Stimulated activated naive CD8-positive, alpha-beta T cell treated with anti-CD3 and anti-CD28 coated beads, Interleukin-15, Interleukin-2, amounts not matched to agents 100 U/mL and 50 U/mL, for 24 hours (primary cell): ENCODE results near the gene MSMP.

Source experiments
- ATAC-seq: fragments of 150-1000 bp; cut with Tn5 transposase; one replicate; pipeline ENCODE4 v1.10.0; 2021
- DNase-seq: peaks from one replicate; pipeline ENCODE4 v3.0.0; 2021

Gene MSMP

DNA sequence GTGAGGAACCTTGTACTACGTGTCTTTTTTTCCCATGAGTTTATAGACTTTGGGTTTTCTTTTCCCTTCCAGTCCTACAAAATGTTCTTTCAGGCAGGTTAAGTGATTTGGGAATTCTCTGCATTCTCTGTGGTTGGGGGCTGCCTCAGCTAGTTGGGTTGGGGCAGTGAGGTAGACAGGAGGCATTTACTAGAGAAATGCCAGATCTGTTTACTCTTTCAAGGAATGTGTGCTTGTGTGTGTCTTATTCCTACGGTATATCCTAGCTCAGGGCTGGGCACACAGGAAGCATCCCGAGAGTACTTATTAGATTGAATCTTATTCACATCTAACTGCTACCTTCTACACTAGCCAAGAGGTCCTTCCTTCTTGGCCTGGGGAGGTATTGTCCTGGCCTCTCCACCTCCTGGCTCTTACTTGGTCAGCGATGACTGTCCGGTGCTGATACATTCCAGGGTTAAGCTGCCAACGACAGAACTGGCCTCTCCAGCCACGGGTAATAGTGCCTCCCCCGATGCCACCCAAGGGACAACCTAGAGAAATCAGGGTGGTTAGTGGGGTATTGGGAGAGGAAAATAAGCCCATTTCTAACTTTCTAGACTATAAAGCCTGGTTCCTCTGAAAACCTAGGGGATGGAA, 10.1 kb downstream of the MSMP start:
- no peak for DNase-seq
- no peak for ATAC-seq

DNA sequence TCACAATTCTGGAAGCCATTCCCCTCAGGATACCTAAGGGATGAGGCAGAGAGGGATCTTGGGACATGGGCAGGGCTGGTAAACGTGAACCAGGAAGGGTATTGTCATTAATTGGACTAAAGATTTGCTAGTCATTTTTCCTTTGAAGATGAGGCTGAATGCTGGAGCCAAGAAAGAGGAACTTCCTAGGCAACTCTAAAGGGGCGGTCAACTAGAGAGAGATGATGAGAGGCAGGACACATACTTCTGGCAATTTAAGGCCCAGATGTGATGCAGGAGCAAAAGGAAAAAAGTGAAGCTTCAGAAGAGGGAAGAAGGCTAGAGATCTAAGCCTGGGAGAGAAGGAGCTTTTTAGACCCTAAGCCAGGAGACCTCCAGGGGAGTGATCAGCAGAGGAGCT, 10.6 kb downstream of the MSMP start:
- DNase-seq, result no peak
- no peak for ATAC-seq

DNA sequence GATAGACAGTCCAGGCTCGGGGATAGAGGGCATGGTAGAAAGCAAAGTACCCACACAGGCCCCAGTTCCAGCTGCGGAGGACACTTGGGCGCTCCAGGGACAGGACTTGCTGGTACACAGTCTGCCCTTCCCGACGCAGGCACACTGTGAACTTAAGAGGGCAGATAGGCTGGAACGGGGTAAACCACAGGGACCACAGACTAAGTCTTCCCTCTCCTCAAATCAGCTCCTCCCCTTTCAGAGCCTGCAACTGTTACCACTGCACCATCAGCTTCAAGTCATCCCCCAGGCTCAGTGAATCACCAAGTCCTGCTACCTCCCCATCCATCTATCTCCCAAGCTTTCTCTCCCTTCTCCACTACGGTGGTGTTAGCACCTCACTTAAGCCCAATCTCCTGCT, 12.3 kb downstream of the MSMP start:
- no peak for DNase-seq
- ATAC-seq, result peak; percentile 50

DNA sequence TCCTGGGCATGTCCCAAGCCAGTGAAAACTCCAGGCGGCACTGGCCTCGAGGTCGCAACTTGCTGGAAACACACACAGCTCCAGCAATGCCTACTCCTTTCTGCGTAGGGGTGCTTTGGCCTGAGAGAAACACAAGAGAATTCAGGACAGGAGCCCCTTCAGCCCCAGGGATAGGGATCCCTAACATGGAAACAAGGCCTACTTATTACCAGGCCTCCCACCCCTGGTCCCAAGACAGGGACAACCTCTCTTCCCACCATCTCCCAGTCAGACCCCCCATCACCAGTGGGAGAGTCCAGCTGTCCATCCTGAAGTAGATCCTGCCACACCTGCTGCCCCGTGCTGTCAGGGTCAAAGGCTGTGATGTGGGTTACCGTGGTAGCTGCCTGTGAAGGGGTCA, 13.8 kb downstream of the MSMP start:
- no peak for DNase-seq
- ATAC-seq, result no peak

DNA sequence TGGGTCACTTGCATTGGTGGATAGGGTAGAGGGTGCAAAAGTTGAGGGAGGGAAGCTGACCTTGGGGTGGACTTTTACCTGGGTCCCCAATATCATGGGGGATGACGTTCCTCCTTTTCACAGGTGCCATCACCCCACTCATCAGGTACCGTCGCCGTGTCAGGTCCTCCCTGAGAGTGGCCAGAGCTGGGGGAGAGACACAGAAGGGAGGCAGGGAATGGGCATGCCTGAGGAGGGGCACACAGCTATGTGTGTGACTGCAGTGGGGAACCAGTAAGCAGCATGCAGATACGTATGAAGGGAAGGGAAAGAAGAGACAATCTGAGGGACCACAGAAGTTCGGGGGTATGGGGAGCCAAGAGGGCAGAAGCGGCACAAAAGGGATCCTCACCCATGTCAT, 15.2 kb downstream of the MSMP start:
- no peak for DNase-seq
- ATAC-seq, result no peak

DNA sequence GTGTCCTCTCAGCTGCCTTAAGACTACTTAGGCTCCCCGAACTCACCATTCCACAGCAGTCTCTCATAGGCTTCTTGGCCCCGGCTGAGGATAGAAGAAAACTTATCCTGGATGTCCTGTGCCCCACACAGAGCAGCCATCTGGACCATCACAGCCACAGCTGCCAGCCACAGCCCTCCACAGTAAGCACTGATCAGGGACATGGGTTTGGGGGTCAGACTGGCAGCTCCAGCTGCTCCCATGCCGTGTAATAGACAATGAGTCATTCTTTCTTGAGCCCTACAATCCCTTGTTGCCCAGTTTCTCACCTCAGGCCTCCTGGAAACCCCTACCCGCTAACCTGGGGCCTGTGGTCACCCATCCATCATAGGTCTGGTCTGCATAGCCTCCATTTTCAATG, 15.9 kb downstream of the MSMP start:
- ATAC-seq (no peak), DNase-seq (no peak)

DNA sequence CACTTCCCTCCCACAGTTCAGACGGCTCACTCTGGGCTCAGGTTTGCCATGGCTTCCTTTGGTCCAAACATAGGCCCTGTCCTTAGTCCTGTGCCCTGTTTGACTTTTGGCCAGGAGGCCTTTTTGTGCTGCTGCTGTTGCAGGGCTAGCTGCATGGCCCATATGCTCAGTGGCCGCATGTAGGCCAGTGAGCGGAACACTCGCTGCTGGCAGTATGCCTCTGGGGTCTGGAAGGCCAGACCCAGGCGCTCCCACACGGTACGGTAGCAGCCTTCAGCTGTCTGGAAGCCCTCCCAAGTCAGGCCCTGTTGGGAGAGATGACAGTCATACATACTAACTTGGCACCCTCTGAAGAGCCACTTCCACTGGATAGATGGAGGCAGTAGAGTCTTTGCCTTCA, 16.9 kb downstream of the MSMP start:
- no peak for ATAC-seq
- no peak for DNase-seq

DNA sequence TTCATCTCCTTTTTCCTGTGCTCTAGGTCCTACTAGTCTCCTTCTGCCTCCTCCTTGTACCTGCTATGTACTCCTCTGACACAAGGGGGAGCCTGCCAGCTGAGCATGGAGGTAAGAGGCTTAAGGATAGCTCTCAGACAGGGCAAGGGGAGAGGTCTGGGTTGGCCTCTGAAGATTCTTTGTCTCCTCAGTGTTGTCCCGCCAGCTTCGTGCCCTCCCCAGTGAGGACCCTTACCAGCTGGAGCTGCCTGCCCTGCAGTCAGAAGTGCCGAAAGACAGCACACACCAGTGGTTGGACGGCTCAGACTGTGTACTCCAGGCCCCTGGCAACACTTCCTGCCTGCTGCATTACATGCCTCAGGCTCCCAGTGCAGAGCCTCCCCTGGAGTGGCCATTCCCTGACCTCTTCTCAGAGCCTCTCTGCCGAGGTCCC, 17.9 kb downstream of the MSMP start:
- ATAC-seq (no peak), DNase-seq (peak; percentile 62)

DNA sequence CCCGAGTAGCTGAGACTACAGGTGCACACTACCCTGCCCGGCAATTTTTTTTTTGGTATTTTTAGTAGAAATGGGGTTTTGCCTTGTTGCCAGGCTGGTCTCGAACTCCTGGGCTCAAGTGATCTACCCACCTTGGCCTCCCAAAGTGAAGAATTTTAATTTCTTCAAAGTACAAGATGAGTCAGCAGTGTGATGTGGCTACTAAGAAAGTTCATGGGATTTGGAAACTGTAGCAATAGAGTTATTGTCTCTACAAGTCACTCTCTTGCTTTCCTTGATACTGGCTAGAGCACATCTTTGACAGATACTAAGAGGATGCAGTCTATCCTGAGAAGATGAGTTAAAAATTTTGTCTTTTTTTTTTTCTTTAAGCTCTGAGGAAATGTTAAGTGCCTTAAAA, 20.0 kb downstream of the MSMP start:
- no peak for ATAC-seq
- no peak for DNase-seq

DNA sequence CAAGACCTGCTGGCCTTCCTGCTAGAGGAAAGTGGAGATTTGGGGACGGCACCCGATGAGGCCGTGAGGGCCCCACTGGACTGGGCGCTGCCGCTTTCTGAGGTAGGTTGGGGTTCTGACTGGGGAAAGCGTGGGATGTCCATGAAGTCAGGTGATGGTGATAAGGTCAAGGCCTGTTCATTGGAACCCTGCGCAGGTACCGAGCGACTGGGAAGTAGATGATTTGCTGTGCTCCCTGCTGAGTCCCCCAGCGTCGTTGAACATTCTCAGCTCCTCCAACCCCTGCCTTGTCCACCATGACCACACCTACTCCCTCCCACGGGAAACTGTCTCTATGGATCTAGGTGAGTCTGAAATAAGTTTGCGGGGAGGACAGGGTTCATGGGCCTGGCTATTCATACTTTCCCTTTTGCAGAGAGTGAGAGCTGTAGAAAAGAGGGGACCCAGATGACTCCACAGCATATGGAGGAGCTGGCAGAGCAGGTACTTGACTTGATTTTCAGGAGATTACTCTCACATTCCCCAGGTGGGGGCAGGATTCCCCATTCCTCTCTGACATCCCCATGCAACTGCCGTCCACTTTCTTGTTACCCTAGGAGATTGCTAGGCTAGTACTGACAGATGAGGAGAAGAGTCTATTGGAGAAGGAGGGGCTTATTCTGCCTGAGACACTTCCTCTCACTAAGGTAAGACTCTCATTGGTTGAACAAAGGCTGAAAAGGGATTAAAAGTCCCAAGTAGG, 21.1 kb downstream of the MSMP start:
- DNase-seq, result peak; percentile 59

DNA sequence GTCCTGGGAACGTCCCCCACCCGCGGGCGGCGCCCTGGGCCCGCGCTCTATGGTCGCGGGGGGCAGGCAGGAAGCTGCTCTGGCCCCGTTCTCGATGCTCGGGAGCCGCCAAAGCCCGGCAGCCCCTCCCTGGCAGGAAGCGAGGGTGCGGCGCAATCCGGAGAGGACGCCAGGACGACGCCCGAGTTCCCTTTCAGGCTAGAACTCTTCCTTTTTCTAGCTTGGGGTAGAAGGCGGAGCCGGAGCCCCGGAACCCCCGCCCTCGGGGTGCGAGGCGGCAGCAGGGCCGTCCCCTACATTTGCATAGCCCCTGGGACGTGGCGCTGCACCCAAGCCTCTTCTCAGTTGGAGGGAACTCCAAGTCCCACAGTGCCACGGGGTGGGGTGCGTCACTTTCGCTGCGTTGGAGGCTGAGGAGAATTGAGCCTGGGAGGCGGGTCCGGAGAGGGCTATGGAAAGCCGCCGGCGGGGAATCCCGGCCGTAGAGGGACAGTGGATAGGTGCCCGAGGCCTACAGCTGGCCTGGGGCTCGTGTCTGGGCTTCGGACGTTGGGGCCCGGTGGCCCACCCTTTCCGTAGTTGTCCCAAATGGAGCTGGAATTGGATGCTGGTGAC, 21.8 kb downstream of the MSMP start, which contains the start of the genes CREB3 and TLN1:
Gene CREB3 (plus strand): TSS at position 482 of the 615 bp plus-strand sequence. CDS start 107 bp downstream, at position 589.
Gene TLN1 (minus strand): TSS at position 11 of the 615 bp plus-strand sequence. CDS start 6,501 bp downstream, outside the sequence.
- DNase-seq (peak; percentile 97), ATAC-seq (peak; percentile 92)

More for the DNA sequence above, 21.1 kb downstream of the MSMP start:
- ATAC-seq, result peak; percentile 2

DNA sequence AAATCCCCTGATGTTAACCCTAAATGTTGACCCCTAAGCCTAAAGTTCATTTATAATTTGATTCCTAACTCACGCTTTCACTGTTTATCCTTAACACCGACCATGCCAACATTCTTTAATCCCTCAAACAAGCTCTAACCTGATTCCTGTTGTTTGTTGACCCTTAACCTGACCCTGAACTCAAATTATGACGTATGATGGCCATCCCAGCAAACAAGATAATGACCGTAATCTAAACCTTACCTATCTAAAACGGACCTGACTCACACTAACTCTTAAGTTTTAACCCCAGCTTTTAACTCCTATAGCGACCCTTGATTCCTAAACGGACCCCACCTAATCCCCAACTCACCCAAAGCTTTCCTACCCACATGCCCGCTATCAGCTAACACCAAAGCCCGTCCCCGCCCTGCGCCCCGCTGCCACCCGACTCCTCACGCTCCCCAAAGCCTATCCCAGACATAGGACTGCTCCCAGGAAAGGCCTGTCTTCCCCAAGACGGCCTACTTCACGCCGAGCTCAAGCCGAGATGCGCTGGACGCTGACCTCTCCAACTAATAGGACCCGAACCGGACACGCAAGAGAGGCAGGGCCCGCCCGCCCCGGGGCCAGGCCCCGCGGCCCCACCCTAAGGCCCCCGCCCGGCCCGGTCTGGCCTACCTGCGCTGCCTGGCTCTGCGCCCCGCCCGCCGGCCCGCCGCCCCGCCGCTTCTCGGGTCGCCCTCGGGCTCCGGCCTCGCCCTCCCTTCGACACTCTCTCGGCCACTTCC, 22.5 kb downstream of the MSMP start:
- no peak for DNase-seq
- no peak for ATAC-seq

DNA sequence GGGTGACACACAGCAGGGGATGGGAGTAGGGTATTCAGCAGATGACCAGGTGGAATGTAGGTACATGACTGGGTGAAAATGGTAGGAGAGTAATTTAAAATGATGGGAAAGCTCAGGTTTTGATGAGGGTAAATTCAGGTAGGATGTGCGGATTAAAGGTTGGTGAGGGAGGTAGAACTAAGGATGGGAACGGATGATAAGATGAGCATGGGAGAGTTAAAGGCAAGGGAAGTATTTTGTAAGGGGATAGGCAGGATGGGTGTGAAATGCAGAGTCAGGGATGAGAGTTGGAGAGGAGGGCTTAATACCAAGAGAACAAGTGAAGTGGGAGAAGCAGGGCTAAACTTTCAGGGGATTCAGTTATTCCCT, 23.6 kb downstream of the MSMP start:
- no peak for DNase-seq
- ATAC-seq, result no peak

DNA sequence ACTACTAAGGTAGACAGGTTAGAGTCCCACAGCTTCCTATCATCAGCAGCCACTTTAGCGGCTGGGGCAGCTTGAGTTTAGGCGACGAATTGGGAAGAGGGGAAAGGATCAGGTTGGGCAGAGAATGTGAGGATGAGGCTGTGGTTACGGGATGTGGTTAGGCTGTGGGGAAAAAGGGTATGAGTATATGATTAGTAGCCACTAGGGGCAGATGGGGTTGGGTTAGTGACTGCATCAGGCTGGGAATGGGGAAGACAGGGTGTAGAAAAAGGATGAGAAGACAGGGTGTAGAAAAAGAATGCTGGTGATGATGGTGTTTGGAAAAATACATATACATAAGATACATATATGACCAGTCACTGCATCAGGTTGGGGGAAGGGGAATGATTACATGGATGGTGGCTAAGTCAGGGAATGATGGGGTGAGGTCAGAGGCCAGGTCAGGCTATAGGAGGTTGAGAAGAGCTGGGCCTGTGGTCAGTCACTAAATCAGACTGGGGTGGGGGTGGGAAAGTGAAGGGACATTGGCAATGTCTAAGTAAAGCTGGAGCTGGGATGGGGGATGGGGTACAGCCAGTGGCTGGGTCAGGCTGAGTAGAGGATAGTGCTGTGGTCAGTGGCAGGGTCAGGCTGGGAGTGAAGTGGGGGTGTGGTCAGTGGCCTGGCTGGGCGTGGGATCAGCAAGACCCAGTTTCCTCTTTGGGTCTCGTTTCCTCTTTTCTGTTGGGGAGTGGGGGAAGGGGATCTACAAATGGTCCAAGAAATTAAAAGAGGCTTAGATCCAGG, 24.2 kb downstream of the MSMP start:
- ATAC-seq, result no peak

DNA sequence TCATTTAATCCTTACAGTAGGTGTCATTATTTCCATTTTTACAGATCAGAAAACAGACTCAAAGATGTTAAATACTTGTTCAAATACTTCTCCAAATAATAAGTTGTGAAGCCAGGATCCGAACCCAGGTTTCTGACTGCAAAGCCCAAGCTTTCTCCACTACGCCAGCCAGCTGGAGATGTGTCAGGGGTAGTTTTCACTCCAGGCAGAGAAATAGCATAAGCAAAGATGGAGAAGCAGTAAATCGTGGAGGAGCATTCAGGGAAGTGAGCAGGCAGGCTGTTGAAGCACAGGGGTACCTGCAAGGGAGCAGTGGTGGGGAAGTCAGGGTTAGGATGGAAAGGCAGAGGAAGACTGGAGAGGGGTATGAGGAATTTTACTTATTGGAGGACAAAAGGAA, 25.0 kb downstream of the MSMP start:
- DNase-seq, result no peak
- ATAC-seq, result no peak

More for the DNA sequence above, 24.2 kb downstream of the MSMP start:
- peak; percentile 46 for DNase-seq

DNA sequence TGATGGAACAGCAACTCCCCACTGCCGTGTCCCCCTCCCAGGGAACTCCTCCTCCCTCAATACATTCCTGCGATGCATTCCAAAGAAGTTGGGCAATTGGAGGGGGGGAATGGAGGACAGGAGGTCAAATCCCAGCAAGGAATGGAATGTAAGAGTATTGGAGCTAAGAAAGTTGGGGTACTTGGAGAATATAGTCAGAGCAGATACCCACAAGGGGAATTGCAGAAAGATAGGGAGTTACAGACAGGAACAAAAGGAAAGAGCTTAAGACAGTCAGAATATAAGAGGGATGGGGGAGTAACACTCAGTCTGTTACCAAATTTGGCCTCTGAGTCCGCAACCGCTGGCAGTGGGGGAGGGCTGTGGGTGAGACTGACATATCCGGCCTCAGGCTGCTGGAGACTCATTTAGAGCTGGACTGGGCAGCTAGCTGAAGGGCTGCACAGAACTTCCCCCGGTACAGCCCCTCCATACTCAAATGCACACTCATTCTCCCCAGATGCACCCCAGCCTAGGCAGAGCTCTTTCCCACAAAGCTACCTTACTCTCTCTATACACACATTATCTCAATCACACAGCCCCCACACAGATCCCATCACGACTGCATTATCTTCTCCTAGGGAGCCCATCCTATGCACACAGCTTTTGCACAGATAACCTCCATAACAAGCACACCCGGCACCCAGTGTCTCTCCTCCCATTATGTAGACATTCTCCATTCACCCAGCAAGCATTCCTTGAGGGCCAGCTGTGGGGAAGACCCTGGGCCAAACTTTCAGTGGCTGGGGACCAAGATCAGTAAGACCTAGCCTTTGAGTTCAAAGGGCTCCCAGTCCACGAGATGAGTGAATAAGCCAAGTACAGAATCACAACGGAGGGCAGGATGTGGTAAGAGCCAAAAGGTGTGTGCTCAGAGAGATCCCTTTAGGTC, 25.8 kb downstream of the MSMP start:
- DNase-seq, result peak; percentile 67
- peak; percentile 17 for ATAC-seq

DNA sequence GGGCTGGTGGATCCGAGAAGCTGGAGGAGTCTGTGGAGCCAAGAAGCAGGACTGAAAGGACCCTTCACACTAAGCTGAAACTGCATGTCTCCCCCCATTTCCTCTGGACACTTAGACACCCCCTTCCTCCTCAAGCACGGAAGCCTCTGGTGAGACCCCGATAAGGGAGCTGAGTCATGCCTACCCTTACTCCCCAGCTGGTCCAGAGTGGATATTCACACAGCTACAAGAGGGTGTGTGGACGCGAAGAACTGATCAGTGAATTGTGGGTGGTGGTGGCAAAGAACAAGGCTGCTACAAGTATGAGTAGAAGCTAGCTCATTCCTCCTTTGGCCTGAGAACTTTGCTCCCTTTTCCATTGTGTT, 26.4 kb downstream of the MSMP start:
- ATAC-seq (no peak), DNase-seq (no peak)

DNA sequence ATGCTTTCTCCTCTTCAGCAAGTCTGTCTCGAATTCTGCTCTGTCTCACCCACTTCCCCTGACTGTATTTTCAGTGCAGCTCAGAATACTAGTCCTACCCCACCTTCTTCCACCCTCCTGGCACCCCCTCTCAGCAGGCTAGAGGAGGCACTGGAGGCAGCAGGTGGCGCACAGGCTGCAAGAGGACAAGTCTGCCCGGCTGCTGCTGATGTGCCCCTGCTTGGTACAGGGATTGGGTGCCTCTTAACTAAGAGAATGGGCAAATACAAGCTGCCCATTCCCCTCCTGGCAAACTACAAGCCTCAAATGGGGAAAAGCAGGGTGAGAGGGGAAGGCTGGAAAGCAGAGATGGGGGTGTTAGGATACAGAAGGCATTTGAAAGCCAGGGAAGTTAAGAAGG, 27.1 kb downstream of the MSMP start:
- DNase-seq (peak; percentile 40), ATAC-seq (no peak)

DNA sequence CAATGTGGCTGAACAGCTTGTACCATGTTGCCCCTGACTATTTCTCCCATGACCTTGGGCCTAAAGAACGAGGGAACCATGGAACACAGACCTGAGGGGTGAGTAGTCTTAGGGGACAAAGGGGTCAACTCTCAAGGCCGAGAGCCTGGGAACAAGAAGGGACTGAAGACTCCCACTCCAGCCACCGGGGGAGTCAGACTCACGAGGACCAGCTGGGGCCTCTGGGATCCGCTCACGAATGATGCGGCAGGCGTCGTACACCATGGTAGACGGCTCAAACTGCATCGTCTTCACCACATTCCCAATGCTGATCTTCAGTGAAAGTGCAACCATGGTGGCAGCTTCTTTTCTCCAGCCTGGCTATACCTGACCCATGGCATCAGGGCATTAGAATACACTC, 28.7 kb downstream of the MSMP start:
- ATAC-seq, result no peak
- DNase-seq, result no peak

DNA sequence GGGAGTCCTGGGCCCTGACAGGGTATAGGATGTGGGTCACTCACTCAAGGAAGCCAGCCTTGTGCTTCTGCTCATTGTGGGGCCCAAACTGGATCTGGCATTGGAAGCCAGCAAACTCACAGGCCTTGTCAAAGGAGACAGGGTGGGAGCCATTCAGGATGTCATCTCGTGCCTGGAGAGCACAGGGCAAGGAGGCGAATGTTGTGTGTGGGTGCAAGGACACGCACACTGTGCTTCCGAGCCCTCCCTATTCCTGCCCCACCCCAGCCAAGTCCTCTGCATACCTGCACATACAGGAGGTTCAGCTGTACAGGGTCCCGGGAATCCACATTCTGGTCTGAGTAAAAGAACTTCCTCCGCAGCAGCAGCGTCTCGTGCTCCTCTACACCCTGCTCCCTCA, 30.2 kb downstream of the MSMP start:
- no peak for DNase-seq
- no peak for ATAC-seq

DNA sequence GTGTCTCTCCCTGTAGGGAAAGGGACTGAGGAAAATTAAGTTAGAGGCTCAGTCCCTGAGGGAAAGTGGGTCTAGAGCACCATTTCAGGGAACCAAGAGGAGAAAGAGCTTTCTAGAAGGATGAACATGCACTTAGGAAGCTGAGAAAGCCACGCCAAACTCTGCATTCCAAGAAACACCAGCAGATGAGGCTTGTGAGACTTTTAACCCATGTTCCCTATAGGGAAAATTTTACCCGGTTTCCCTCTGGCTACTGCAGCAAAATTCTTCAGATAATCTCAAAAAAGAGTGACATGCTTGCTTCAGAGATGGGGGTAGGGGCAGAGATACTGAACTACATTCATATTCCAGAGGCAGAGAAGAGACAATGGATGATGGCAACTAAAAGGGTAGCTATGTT, 30.6 kb downstream of the MSMP start:
- DNase-seq, result no peak
- no peak for ATAC-seq
